Measurements from ENCODE around the gene INHBA.

GRCh38 chr7:41706228-41706930, 3.5 kb upstream of the INHBA start:
- TF ChIP-seq CTCF (IDR thresholded peaks at IDR 0.05) (no peak), POLR2A (IDR thresholded peaks at IDR 0.05) (no peak)
